SK-N-SH (cell line): Measurements from ENCODE around the gene GHDC. TPM values are rescaled to one million over a fixed set of nuclear protein-coding genes. Genes with fewer than 3 reads are reported as not detected.
A peak's percentile ranks its signal among the peaks of the same experiment; 100 is the strongest.

Experiments
- CTCF ChIA-PET: fragments of 300-600, 350-600 bp; formaldehyde crosslinking; extraction: SDS; loops from one replicate; lab custom pipeline; 2021; lab: Yijun Ruan, JAX
- POLR2A ChIA-PET: fragments of 350-600 bp; sonication (Branson Sonifier 250); formaldehyde crosslinking; extraction: SDS; loops from one replicate; lab custom pipeline; 2020; ENCODE audit warnings: antibody characterized with exemption, inconsistent platforms; lab: Yijun Ruan, JAX
- DNase-seq: peaks from one replicate; pipeline ENCODE4 v3.0.0; 2012
- H2AFZ ChIP-seq: fragments of 200-600 bp; sonication (generic); 2 replicates; pipeline ENCODE4 v1.8.1; 2016; ENCODE audit warnings: antibody characterized with exemption, mild to moderate bottlenecking, low read depth
- H3F3A ChIP-seq: fragments of 200-600 bp; sonication (generic); replicated peaks from 2 replicates; pipeline ENCODE3; 2016; ENCODE audit warnings: antibody characterized with exemption, mild to moderate bottlenecking; ENCODE audit not compliant: insufficient read depth
- H3K27ac ChIP-seq, 2 experiments: fragments of 200-500 bp in 1 of 2; fragments of 200-600 bp in 1 of 2; sonication (Bioruptor generic) in 1 of 2; sonication (generic), shearing (Covaris generic) in 1 of 2; 2 replicates each; pipeline versions ENCODE4 v1.5.1 to v1.6.1; 2014 to 2016; ENCODE audit warnings: low read depth in 2 of 2, inconsistent platforms in 1 of 2, low read length in 1 of 2, mild to moderate bottlenecking in 1 of 2, mixed read lengths in 1 of 2
- H3K27me3 ChIP-seq: fragments of 200-600 bp; sonication (generic), shearing (Covaris generic); 2 replicates; pipeline ENCODE4 v1.6.1; 2016; ENCODE audit warnings: mixed run types; ENCODE audit not compliant: insufficient read depth
- H3K36me3 ChIP-seq, 2 experiments: fragments of 200-500 bp in 1 of 2; fragments of 200-600 bp in 1 of 2; sonication (Bioruptor generic) in 1 of 2; sonication (generic) in 1 of 2; replicated peaks in 1 of 2; 2 replicates each; pipeline versions ENCODE3 to v1.5.1; 2014 to 2016; ENCODE audit warnings: low read length in 1 of 2, mild to moderate bottlenecking in 1 of 2; ENCODE audit not compliant: insufficient read depth in 2 of 2, control insufficient read depth in 1 of 2
- H3K4me1 ChIP-seq, 2 experiments: fragments of 200-500 bp in 1 of 2; fragments of 200-600 bp in 1 of 2; sonication (Bioruptor generic) in 1 of 2; sonication (generic), shearing (Covaris generic) in 1 of 2; 2 replicates each; pipeline versions ENCODE4 v1.5.1 to v1.6.1; 2014 to 2016; ENCODE audit warnings: low read depth in 1 of 2, low read length in 1 of 2, mixed run types in 1 of 2; ENCODE audit not compliant: insufficient read depth in 2 of 2, control insufficient read depth in 1 of 2
- H3K4me2 ChIP-seq: fragments of 200-600 bp; sonication (generic), shearing (Covaris generic); 2 replicates; pipeline ENCODE4 v1.6.1; 2017; ENCODE audit warnings: mixed run types
- H3K4me3 ChIP-seq, 2 experiments: fragments of 200-500 bp in 1 of 2; fragments of 200-600 bp in 1 of 2; sonication (Bioruptor generic) in 1 of 2; sonication (generic), shearing (Covaris generic) in 1 of 2; 2 replicates each; pipeline versions ENCODE4 v1.5.1 to v1.8.1; 2014 to 2016; ENCODE audit warnings: low read depth in 2 of 2, inconsistent platforms in 1 of 2, low read length in 1 of 2, mild to moderate bottlenecking in 1 of 2, mixed read lengths in 1 of 2, moderate library complexity in 1 of 2
- H3K79me2 ChIP-seq: fragments of 200-600 bp; sonication (generic); 2 replicates; pipeline ENCODE4 v1.8.1; 2017; ENCODE audit warnings: mild to moderate bottlenecking; ENCODE audit not compliant: insufficient read depth
- H3K9ac ChIP-seq: fragments of 200-600 bp; sonication (generic); 2 replicates; pipeline ENCODE4 v1.6.1; 2017; ENCODE audit warnings: mixed run types
- H3K9me2 ChIP-seq: fragments of 200-600 bp; sonication (generic); 2 replicates; pipeline ENCODE4 v1.6.1; 2017; ENCODE audit warnings: mixed run types
- H3K9me3 ChIP-seq: fragments of 200-600 bp; sonication (generic); 2 replicates; pipeline ENCODE4 v1.6.1; 2017; ENCODE audit warnings: mixed run types, mild to moderate bottlenecking, moderate library complexity
- H4K20me1 ChIP-seq: fragments of 200-600 bp; sonication (generic); 2 replicates; pipeline ENCODE4 v1.6.1; 2017; ENCODE audit warnings: mild to moderate bottlenecking, mixed run types; ENCODE audit not compliant: insufficient read depth
- GATA2 ChIP-seq: sonication (generic); formaldehyde crosslinking; IDR thresholded peaks from 2 replicates; pipeline ENCODE4 v1.5.0; 2020; ENCODE audit warnings: mild to moderate bottlenecking, missing genetic modification reagents
- MEF2A ChIP-seq: IDR thresholded peaks from 2 replicates; pipeline ENCODE4 v1.4.0; 2012; ENCODE audit warnings: low read depth, borderline replicate concordance
- RCOR1 ChIP-seq: fragments of 150-350 bp; IDR thresholded peaks from 2 replicates; pipeline ENCODE4 v1.6.1; 2017; ENCODE audit warnings: antibody characterized with exemption, low read length
- REST ChIP-seq: IDR thresholded peaks from 2 replicates; pipeline ENCODE4 v1.6.1; 2012; ENCODE audit warnings: mild to moderate bottlenecking, low read depth, low read length, moderate library complexity
- WGBS: methylation state at CpG from one replicate; pipeline ENCODE4 v1.1.6; 2017; ENCODE audit warnings: low lambda C conversion rate; 5-methylcytosine and 5-hydroxymethylcytosine counted together
- polyA plus RNA-seq, 3 experiments: library from polyadenylated mRNA; depleted of rRNA; stranded (reverse); fragments of >200 nt; gene quantifications; 2 replicates each; pipeline ENCODE4 v1.2.3, GENCODE V29; 2012
- TF ChIP-seq, protein P1 (sequence below): IDR thresholded peaks from 2 replicates; pipeline ENCODE4 v1.4.0; 2012; ENCODE audit warnings: low read depth, borderline replicate concordance

The GHDC gene
- polyA plus RNA-seq, 1 of the 3 experiments (the other 2 are of a cell fraction), result 15.8 TPM

- 35% methylated on average over 33 of the region's 33 CpGs for WGBS
- Histone ChIP-seq H3K4me2 (peak overlapping the region; percentile 90), H3K36me3 (no peaks in the 10 kb centered on the region), H3K4me1 (peaks cover 4 to 15% of the 10 kb centered on the region in 2 experiments; a peak in 2 of 4 replicates), H3K27ac (no peak overlapping the region), H3K9ac (no peak overlapping the region), H3F3A (peaks cover 11% of the 10 kb centered on the region), H2AFZ (peak overlapping the region; percentile 84), H3K79me2 (no peaks in the 10 kb centered on the region), H4K20me1 (no peaks in the 10 kb centered on the region), H3K27me3 (no peaks in the 10 kb centered on the region), H3K4me3 (peak overlapping the region; percentile 55 to 63), H3K9me2 (no peaks in the 10 kb centered on the region), H3K9me3 (no peaks in the 10 kb centered on the region)
- POLR2A ChIA-PET, result interaction anchor here (0.8 to 1.6 kb wide), 2 partner anchors 25 to 68 kb away, joined by 3 read pairs; no protein-coding TSS in a partner anchor
- TF ChIP-seq GATA2 (CRISPR knock-in tag) (no peak), MEF2A (no peak)
- DNase-seq, result peak; percentile 64
- CTCF ChIA-PET, result interaction anchor here (0.7 to 4.4 kb wide), 21 partner anchors 9 to 225 kb away, joined by 3 to 30 read pairs (median 7); partner anchors contain the start of genes GHDC, HSPB9, NKIRAS2 and RAB5C
These were observed 13.8 kb downstream of the GHDC start for GRCh38 chr17:42180411-42180921.

DNA sequence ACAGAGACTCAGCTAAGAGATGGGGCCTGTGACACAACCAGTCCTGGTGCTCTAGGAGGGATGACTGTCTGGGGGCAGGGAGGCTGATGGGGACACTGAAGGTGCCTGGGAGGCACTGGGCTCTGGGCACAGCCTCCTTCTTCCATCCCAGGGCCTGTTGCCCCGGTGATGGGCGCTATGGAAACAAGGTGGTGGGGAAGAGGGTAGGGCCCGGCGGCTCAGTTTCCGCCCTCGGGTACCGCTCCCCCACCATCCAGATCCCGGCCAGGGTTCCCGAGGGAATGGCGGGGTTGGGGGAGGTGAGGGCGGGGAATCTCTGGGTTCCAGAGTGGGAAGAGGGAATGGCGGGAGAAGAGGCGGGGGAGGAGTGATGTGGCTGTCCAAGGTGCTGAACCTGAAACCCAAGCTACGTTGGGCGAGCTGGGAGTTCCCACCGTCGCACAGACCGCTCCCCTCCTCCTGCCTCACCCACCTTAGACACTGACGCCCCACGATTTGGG, 14.3 kb downstream of the GHDC start:
- Histone ChIP-seq H3K27ac (no peak overlapping the region), H3K4me1 (peaks cover 4 to 15% of the 10 kb centered on the region in 2 experiments; a peak in 2 of 4 replicates), H4K20me1 (no peaks in the 10 kb centered on the region), H3K79me2 (no peaks in the 10 kb centered on the region), H3K4me3 (peak overlapping the region in 1 of 2 experiments; percentile 55; a peak in 1 of 4 replicates), H3K9ac (no peak overlapping the region), H3F3A (peaks cover 11% of the 10 kb centered on the region), H3K4me2 (no peak overlapping the region), H3K27me3 (no peaks in the 10 kb centered on the region), H3K36me3 (no peaks in the 10 kb centered on the region), H3K9me2 (no peaks in the 10 kb centered on the region), H2AFZ (no peak overlapping the region), H3K9me3 (no peaks in the 10 kb centered on the region)
- WGBS, result 82% methylated on average over 20 of the region's 20 CpGs
- no peak for TF ChIP-seq RCOR1
- TF ChIP-seq REST, result peak; percentile 97
- TF ChIP-seq, protein P1, sequence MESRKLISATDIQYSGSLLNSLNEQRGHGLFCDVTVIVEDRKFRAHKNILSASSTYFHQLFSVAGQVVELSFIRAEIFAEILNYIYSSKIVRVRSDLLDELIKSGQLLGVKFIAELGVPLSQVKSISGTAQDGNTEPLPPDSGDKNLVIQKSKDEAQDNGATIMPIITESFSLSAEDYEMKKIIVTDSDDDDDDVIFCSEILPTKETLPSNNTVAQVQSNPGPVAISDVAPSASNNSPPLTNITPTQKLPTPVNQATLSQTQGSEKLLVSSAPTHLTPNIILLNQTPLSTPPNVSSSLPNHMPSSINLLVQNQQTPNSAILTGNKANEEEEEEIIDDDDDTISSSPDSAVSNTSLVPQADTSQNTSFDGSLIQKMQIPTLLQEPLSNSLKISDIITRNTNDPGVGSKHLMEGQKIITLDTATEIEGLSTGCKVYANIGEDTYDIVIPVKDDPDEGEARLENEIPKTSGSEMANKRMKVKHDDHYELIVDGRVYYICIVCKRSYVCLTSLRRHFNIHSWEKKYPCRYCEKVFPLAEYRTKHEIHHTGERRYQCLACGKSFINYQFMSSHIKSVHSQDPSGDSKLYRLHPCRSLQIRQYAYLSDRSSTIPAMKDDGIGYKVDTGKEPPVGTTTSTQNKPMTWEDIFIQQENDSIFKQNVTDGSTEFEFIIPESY, result no peak
- no peak for TF ChIP-seq GATA2 (CRISPR knock-in tag)
- CTCF ChIA-PET, result interaction anchor here (0.6 to 4.4 kb wide), 14 partner anchors 12 to 226 kb away, joined by 3 to 30 read pairs (median 8); partner anchors contain the start of genes GHDC, HSPB9 and RAB5C
- DNase-seq, result peak; percentile 62
- POLR2A ChIA-PET, result interaction anchor here (1.6 kb wide), 1 partner anchor 69 kb away, joined by 3 read pairs; no protein-coding TSS in a partner anchor
